GM19035 (cell line): Measurements from ENCODE around the gene ARHGEF26.

Experiments
- ATAC-seq: cut with Tn5 transposase; IDR thresholded peaks from one replicate; pipeline ENCODE4 v1.9.1; 2021; ENCODE audit not compliant: unreplicated experiment

ARHGEF26 gene

DNA sequence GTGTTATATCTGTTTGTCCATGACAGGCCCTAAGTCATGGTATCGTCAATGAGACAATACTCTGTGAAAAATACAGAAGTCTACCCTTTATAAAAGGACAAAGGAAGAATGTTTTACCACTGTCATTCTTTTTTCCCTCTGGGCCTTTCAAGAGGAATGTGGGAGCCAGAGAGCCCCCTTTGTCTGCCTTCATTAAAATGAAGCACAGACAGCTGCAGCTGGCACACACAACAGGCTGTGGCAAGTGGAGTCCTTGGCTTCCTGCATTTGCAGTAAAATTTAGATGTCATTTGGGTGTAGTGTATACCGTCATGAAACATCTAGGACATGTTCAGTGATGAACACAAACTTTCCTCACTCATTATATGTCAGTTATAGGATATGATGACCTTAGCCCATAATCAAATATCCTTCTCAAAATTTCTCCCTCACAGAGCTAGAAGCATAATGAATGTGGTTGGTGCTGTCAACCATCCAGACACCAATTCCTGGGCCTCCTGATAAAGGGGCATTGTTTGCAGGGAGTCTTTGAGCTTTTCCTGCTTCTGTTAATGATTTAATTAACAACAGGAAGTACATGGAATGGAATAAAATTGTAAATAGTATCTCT lies 126.7 kb downstream of the ARHGEF26 start:
- no peak for ATAC-seq

DNA sequence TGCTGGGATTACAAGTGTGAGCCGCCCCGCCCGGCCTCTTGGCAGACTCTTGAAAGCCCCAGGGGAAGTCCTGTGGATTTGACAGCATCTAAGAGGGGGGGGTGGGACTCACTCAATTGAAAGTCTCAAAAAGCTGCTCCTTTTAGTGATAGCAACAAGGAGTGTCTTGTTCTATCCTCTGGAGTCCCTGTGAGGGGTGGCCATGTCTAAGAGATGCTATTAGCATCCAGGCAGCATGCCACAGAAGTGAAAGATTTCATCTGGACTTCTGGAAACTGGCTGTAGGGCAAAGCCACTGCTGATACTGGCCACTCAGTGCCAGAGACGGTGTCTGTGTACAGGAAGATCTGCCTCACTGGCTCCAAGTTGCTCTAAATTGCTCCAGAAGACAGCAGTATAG lies 129.1 kb downstream of the ARHGEF26 start:
- ATAC-seq: no peak

DNA sequence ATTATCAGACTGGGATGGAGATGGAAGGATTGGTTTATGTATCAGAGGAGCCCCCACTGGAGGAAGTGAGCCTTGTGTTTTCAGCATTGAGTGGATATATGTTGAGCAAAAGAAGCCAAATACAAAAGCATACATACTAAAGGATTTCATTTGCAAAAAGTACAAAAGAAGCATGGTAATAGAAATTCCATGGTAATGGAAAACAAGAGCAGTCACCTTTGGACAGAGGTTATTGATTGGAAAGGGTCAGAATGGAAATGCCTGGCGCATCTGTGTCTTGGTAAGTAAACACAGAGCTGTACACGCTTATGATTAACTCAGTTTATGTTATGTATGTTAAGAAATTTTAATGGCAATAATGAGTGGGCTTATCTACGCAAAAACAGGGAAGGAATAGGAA lies 130.4 kb downstream of the ARHGEF26 start:
- no peak for ATAC-seq

DNA sequence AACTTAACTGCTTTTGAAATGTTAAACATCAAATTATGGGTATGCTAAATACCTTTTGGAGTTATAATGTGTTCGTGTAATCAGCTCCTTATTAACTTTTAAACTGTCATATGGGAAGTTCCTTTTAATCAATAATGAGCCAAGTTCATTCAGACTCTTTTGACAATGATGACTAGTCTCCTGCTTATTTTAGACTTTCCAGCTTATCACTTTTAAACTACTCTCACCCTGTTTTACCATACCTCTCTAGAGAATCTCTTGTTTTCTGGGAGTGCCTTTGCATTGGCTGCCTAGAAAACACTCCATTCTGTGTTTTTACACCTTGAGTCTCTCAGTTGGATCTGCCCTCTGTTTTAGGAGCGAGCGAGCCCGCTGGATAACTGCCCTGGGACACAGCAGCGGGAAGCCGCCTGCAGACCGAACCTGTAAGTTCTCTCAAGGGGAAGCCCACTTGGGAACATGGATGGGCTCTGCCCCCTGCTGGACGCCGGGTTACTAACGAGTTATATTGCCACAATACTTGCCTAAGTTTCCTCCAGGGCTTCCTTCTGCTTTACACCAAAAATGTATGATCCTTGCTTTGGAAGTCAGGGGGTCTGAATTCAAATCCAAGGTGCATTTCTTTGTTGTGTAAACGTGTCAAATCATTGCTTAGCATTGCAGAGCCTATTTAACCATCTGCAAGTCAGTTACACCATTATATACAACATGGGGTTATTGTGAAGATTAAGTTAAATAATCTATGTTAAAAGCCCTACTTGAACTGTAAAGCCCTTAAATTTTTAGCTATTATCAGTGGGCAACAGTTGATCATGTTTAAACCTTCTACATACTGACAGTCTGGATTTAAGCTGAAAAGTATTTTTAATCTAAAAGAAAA lies 131.8 kb downstream of the ARHGEF26 start:
- peak; percentile 85 for ATAC-seq

DNA sequence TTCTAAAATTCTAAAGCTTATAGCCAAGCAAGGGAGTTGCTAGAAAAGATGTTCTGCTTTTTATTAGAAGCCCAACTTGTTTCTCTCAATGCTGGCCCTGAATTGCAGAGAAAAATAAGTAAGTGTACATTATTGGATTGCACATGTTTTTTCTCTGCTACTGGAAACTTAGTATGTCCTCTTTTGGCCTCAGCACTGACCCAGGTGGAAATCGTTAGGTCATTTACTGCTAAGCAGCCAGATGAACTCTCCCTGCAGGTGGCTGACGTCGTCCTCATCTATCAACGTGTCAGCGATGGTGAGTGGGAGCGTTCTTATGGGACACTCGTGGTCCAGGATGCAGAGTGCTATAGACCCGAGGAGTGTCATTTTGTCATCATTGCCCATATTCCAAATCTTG lies 133.3 kb downstream of the ARHGEF26 start:
- ATAC-seq: no peak

DNA sequence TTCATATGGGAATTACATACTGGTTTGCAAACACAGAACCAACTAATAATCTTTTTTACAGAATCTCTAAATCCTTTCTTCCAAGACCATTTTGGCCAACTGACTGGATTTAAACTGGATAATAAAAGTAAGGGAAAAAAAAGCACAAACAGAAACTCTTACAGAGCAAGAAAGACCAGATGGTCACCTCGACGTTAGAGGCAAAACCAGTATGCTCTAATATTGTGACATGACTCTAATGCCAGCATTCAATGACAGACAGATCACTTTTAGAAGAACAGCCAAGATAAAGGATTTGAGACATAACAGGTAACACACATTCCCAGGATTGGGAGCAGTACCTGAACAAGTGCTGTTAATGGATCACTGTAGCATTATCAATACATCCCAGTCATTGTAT lies 152.2 kb downstream of the ARHGEF26 start:
- ATAC-seq: no peak

DNA sequence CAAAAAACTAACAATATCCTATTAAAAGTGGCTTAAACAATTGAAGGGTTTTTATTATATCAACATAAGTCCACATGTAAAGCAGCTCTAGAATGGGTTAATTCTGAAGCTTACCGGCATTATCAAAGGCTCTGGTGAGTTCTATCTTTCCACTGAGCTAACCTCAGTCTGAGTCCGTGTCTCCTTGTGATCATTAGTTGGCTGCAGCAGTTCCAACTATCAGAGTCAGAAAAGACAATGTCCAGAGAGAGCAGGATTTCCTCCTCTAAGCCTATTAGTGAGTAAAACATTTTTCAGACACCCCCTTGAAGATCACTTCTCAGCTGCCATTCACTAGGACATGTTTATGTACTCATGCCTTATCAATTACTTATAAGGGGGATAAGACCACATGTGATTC lies 153.2 kb downstream of the ARHGEF26 start:
- ATAC-seq: no peak

DNA sequence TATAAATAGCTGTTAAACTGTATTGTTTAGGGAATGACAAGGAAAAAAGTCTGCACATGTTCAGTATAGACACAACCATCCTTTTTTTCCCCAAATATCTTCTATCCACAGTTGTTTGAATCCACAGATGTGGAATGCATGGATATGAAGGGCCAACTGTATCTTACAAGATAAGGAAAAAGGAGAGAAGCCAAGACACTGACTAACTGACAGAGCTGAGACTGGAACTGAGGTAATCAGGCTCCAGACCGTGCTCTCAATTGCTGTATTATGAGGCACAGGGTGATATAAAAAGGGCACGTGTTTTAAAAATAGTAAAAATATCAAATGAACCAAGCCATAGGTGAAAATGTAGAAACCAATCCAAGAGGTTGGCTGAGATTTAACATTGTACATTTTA lies 154.1 kb downstream of the ARHGEF26 start:
- ATAC-seq: no peak

DNA sequence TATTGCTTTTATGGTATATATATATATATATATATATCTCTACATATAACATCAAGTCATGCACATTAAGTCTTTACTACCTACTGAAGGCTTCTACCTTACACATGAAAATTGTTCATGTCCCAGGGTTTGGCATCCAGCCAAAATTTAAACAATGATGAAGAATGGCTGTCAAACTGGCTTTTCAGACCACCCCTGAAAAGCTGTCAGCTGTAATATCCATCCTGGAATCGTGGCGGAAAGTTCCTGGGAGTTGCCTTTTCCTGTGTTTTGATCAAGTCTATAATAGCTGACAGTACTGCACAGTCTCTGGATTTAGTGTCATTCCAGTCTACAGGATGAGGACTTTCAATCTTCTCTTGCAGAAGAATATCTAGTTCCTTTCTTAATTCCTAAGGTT lies 154.8 kb downstream of the ARHGEF26 start:
- ATAC-seq: no peak

DNA sequence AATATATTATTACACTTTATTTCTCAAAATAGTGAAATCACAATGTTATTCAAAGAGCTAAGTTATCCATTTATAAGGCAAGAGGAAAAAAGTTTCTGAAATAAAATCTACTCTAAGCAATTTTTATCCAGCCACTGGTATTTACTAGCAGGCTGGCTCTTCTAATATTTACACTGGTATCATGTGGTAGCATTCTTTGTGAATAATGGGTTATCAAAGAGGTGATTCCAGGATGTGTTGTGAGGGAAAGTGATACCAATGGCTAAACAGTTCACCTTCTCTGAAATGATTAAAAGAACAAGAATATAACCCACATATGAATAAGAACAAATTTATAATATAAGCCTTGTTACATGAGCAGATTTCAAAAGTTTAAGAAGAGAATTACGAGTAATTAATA lies 159.0 kb downstream of the ARHGEF26 start:
- ATAC-seq: no peak

DNA sequence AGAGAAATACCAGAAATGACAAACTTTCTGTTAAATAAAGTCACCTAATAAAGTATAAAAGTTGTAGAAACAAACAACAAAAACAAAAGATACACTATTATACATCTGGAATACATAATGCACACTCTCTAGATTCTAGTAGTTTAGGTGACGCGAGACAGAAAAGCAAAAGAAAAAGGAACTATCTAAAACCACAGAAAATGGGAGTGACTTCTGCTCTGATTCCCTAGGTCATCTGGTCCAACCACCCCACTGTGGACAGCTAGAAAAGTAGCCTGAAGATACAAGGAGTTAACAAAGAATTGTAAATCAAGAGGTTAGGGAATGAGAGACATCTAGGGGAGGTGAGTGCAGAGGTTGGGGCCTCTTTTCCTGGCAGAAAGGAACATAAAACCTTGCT lies 164.0 kb downstream of the ARHGEF26 start:
- ATAC-seq: no peak

DNA sequence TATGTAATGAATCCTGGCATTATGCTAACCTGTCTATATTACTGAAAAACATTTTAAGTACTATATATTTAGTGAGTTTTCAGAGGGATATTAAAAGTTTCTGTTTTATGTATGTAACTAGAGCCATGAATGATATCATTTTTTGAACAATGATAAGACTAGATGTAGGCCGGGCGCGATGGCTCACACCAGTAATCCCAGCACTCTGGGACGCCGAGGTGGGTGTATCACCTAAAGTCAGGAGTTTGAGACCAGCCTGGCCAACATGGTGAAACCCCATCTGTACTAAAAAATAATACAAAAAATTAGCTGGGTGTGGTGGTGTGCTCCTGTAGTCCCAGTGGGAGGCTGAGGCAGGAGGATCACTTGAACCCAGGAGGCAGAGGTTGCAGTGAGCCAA lies 169.0 kb downstream of the ARHGEF26 start:
- ATAC-seq: no peak

DNA sequence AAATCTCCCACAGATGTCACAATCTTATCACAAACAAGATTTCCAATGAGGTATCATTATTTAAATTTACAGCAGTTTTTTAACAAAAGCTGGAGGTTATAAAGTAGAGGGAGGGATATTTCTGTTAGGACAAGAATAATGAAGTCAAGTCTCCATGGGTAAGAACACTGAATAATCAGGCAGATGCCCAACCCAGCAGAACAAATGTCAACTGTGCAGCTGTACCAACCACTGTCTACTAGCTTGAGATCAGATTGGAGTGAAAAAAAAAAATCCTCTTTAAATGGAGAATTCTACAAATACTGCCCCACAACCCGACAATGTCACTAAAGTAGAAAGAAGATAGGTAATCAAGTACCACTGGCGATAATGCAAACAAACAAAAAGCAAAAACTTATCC lies 172.8 kb downstream of the ARHGEF26 start:
- no peak for ATAC-seq

DNA sequence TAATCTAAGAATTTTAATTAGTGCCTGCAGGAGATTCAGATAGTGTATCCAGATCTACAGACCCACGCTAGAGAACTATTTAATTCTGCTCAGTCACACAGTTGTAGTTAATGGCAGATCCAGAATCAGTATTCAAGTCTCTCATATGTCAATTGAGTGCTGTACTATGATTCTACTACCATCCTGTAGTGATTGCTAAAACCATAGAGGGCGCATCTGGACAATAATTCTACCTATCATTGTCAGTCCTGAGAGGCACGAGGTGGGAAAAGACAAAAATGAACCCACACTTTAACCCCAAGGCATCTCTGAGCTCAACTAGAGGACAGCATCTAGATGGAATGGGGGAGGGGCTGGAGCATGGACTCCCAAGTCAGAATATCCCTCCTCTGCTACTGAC lies 180.4 kb downstream of the ARHGEF26 start:
- ATAC-seq: no peak

DNA sequence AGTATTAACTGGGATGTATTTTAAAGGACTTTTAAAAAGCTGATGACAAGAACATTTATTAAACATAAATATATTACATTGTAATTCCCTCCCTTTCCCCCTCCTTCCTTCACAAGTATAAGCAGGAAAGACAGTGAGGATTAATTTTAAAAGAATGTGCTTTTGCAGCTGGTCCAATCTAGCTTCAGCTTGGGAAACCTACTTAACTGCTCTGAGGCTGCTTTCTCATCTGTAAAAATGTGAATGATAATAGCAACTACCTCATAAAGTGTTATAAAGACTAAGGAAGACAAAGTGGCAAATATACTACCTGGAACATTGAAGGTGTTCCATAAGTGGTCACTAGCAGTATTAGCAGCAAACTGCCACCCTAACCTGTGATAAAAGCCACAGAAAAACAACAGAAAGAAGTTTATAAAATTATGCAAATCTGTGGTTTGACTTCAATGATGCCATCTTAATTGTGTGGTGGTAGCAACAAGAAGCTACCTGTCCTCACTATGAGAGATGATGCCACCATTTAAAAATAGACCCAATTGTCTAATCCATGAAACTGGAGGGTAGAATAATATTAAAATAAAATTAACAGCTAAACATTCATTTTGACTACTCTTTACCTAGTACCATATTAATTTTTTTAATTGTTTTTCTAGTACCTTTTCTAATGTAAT lies 183.1 kb downstream of the ARHGEF26 start:
- no peak for ATAC-seq

DNA sequence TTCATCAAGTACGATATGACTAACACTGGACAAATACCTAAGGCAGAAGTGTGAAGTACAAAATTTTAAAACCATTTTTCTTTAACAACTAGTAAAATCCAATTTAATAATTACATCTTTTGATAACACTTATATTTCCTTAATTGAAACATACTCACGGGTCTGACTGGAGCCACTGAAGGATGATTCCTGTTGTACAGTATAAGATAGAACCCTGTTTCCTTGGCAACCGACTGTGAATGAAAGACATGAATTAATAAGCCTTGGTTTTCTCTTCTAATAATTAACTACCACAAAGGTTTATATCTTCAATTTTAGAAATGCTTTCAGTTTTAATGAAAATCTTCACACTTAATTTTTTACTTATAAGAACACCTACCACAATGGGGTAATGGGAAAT lies 183.7 kb downstream of the ARHGEF26 start:
- ATAC-seq: no peak

DNA sequence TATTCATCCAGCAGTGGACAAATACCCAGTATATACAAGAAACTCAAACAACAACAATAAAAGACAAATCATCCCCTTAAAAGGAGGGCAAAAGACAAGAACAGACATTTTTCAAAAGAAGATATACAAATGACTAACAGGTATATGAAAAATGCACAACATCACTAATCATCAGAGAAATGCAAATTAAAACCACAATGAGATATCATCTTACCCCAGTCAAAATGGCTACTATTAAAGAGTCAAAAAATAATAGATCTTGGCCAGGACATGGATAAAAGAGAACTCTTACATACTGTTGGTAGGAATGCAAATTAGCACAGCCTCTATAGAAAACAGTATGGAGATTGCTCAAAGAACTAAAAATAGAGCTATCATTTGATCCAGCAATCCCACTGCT lies 186.2 kb downstream of the ARHGEF26 start:
- ATAC-seq: no peak
